CMK (cell line): Measurements from ENCODE around the gene LUZP1.

Experiments
- DNase-seq: peaks from one replicate; pipeline ENCODE4 v3.0.0-alpha.2; 2010; ENCODE audit warnings: low read depth

LUZP1 gene

DNA sequence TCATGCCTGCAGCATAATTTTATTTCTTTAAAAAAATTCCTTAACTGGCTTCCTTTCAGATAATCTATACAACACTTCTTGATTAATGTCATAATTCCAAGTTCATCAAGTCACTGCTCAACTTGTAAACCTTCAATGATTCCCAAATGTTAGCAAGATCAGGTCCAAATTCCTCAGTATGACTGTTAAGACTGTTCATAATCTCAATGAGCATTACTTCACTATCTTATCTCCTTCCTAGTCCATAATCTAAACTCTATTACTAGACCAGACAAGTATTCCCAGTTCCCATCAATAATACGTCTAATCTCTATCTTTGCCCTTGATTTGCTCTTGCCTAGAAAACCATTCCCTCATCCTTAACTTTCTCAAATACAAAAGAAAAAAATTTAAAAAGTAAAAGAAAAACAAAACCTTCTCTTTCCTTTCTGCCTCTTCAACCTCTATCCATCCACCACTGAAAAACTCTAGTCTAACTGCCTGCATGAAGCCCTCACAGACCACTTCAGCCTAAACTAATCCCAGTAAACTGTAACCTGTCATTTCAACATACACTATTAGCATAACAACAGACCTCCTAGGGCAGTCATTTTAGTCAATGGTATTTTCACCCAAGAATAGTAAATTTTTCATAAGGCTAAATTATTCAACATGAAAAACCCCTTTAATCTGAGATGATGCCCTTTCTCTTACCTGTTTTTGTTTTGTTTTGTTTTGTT, 15.5 kb downstream of the LUZP1 start:
- DNase-seq = no peak

DNA sequence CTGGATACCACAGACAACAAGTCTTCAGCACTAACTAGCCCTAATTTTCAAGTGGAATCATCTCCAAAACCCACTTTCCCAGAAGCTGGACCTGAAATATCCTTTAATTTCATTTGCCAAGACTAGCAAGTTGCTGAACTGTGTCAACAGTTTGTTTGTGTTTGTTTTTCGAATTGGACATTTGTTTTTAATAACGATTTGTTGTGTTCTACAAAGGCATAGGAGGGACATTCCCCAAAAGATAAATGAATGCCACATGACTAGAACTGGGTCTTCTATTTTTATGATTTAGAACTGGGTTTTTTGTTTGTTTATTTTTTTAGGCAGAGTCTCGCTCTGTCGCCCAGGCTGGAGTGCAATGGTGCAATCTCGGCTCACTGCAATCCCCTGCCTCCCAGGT, 17.9 kb downstream of the LUZP1 start:
- no peak for DNase-seq

DNA sequence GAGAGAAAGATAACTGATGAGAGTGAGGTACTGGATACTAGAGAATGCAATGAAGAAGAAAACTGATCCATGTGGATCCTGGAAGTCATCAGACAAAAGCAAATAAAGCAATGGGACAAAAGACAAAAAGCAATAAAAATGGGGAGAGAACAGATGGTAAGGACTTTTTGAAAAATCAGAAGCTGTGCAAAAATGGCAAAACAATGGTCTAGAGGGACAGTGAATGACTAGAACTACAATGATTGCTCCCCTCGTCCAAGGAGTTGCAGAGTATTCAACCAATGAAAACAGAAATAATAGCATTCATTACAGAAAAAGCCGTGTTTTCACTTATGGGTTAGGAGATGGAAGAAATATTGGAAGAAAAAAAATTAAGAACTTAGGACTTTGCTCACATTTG, 18.5 kb downstream of the LUZP1 start:
- no peak for DNase-seq

DNA sequence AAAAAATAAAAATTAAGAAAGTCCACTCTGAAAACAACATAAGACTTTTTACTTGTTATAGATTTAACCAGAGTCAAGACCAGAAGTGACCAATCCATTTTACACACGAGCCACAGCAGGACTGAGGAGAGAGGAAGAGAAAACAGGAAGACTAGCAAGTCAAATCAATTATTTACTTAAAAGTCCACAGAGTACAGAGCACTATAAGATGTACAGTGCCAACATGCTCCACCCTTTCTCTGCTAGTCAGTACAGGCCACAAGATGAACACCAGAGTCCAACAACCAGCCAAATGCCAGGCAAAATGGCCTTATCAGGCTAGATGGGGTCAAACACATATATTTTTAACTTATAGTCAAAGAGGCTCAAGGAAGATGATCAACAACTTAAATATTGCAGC, 19.5 kb downstream of the LUZP1 start:
- no peak for DNase-seq

- no peak for DNase-seq
These were observed 20.6 kb downstream of the LUZP1 start for GRCh38 chr1:23148084-23148483.

- DNase-seq = no peak
These were observed 27.6 kb downstream of the LUZP1 start for GRCh38 chr1:23140940-23141596.

GRCh38 chr1:23135268-23135667, 33.4 kb downstream of the LUZP1 start:
- no peak for DNase-seq

DNA sequence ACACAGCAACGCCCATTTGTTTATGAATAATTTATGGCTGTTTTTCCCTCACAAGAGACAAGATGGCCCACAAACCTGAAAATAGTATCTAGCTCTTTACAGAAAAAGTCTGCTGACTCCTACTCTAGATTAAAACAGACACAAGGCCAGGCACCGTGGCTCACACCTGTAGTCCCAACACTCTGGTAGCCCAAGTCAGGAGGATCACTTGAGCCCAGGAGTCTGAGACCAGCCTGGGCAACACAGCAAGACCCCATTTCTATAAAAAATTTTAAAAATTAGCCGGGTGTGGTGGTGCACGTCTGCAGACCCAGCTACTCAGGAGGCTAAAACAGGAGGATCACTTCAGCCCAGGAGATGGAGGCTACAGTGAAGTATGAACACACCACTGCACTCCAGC, 34.6 kb downstream of the LUZP1 start:
- no peak for DNase-seq

GRCh38 chr1:23133587-23133986, 35.1 kb downstream of the LUZP1 start:
- DNase-seq = no peak

DNA sequence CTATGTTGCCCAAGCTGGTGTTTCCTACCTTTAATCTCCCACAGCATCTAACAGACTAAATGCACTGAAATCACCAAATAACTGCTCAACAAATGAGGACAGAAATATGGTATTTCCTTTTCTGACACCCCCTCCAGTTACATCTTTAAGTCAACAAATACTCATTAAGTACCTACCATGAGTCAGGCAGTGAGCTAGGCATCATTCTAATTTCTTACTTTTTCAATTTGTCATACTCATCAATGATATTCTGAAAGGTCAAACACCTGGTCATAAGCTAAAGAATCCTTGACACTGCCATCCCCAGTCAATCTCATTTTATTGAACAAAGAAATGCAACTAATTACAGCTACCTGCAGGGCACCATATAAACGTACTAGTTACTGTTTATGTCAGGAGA, 36.6 kb downstream of the LUZP1 start:
- no peak for DNase-seq

DNA sequence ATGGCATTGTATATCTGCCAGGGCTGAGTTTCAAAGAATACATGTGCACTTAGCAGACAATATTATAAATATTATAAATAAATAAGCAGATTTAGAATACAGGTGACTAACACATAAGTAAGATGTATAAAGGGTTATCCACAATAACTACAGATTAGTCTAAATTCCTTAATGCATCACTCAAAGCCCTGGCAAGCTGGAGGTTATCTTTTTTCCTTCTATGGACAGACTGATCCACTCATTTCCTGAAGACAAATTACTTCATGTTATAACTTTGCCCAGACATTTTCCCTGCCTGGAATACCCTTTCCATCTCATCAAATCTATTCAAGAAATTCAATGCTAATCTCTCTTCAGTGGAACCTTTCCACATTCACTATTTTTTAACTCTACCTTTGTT, 38.8 kb downstream of the LUZP1 start:
- no peak for DNase-seq

DNA sequence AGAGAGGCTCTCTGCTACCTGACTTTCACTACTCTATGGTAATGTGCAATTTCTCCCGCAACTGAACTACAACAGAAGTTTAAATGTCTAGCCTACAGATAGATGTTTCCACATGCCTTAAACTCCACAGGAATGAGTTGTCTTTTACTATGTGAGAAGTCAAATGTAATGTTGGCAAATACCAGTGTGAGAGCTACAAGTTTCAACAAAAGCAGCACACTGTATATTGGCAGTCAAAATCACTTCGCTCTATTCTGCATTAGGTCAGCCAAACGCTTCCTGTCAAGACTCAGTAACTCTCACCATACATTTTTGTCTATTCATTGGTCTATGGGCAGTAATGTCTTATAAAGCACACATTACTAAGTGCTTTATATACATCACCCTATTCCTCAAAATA, 41.9 kb downstream of the LUZP1 start:
- DNase-seq = no peak

GRCh38 chr1:23126200-23126599, 42.5 kb downstream of the LUZP1 start:
- DNase-seq = no peak

GRCh38 chr1:23125489-23125888, 43.2 kb downstream of the LUZP1 start:
- no peak for DNase-seq

- no peak for DNase-seq
These were observed 44.2 kb downstream of the LUZP1 start for GRCh38 chr1:23124259-23125026.

DNA sequence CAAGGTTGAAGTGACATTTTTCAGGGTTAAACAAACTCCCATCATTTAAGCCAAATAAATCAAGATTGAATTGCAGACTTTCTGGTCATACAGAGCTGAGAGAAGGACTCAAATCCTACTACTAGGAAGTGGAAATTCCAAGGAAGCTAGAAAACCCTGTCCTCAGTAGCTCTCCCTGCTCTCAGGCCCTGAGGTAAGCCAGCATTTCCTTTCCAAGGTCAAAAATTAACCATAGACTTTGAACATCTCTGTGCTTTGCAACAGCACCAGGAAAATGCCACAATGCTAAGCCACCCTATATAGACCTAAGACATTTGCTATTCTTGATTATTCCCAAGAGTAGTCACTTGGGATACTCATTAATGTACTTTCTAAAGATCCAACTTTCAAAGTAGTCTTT, 45.1 kb downstream of the LUZP1 start:
- no peak for DNase-seq

DNA sequence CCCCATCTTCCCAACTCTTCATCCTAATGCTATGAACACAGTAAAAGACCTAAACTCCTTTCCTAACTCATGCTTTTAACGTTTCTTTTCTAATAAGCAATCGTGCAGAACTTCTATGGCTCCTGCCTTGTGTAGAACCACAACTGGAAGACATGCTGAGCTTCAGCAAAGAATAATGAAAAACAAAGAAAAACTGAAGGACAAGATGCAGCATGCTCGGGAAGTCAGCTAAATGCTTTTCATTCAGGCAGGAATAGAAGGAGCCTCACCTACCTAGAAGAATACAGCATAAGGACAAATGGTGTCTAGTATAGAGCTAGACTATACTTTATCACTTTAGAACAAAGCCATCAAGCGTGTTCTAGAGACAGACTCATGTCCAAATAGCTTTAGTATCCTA, 45.9 kb downstream of the LUZP1 start:
- DNase-seq = no peak

GRCh38 chr1:23122023-23122748, 46.5 kb downstream of the LUZP1 start:
- no peak for DNase-seq

DNA sequence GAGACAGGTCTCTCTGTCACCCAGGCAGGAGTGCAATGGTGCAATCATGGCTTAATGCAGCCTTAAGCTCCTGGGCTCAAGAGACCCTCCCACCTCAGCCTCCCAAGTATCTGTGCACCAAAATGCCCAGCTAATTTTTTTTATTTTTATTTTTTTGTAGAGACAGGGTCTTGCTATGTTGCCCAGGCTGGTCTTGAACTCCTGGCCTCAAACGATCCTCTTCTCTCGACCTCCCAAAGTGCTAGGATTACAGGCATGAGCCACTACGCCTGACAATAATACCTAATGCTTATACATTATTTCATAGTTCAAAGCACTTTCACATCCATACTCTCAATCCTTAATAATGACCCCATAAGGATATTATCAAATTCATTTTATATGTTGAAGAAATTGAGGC, 48.3 kb downstream of the LUZP1 start:
- no peak for DNase-seq

DNA sequence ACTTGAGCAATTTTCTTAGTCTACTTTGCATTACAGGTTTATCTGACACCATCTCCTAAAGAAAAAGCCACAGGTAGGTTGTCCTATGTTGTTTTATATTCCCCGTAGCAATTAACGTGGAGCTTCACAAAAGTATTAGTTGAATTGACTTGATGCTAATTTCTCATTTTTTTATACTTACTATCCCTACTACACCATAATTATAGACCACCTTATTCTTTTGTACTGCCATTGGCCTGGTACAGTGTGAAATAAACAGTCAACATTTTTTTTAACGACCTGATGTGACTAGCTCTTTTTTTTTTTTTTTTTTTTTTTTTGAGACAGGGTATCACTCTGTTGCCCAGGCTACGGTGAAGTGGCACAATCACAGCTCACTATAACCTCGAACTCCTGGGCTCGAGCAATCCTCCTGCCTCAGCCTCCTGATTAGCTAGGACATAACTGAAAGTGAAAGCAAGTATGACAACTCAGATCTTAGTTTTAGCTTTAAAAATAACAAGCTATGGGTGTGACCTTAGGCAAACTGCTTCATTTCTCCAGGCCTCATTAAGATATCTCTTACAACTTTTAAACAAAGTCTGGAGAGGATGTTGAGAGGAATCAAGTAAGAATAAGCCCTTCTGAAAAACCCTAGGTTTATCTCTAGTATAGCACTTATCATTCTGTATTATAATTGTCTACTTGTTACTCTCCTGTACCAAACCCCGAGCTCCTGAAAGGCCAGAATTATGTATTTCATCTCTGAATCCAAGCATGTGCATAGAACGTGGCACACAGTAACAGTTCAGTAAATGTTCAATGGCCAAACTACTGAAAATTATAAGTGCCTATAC, 49.5 kb downstream of the LUZP1 start:
- no peak for DNase-seq

- no peak for DNase-seq
These were observed 50.2 kb downstream of the LUZP1 start for GRCh38 chr1:23118407-23118806.
